Esophagus muscularis mucosa (tissue), 4 donors: Measurements from ENCODE around the gene TXNDC16.

Experiments used
- CTCF ChIP-seq, 3 experiments: fragments of 200-600 bp in 2 of 3; fragments of 450-650 bp in 1 of 3; sonication (generic) in 2 of 3; IDR thresholded peaks; one replicate each; pipeline ENCODE4 v1.5.1; 2017 to 2019; ENCODE audit warnings: antibody characterized with exemption in 3 of 3, mild to moderate bottlenecking in 2 of 3, moderate library complexity in 1 of 3
- EP300 ChIP-seq: sonication (generic); formaldehyde crosslinking; IDR thresholded peaks from one replicate; pipeline ENCODE4 v1.6.1; 2017; ENCODE audit warnings: antibody characterized with exemption
- POLR2A ChIP-seq: fragments of 450-650 bp; IDR thresholded peaks from one replicate; pipeline ENCODE4 v1.6.1; 2017; ENCODE audit warnings: antibody characterized with exemption, moderate library complexity, mild to moderate bottlenecking, low read depth
- POLR2AphosphoS5 ChIP-seq, 2 donors: sonication (generic); formaldehyde crosslinking; IDR thresholded peaks; one replicate each; pipeline ENCODE4 v1.6.1; 2017; ENCODE audit warnings: antibody characterized with exemption in 2 of 2

GRCh38 chr14:52455291-52456088 is 96.8 kb downstream of the TXNDC16 start:
- TF ChIP-seq CTCF (IDR thresholded peaks at IDR 0.05), result no peak
- TF ChIP-seq POLR2A, result no peak
- no peak for TF ChIP-seq EP300
- peak in 1 of 2 donors; percentile 39 for TF ChIP-seq POLR2AphosphoS5 (IDR thresholded peaks at IDR 0.05)
